HCT116 (cell line): ENCODE data around the gene FGGY. TPM values are rescaled to one million over a fixed set of nuclear protein-coding genes. Genes with fewer than 3 reads are reported as not detected.

Experiments
- ATAC-seq: fragments of 200-7000 bp; cut with Tn5 transposase; 2 replicates; pipeline ENCODE4 v1.9.1; 2020; ENCODE audit warnings: mild to moderate bottlenecking, moderate library complexity
- BruUV-seq: library from RNA; stranded (reverse); fragments of 400-500 nt; replicated peaks from 2 replicates; lab custom pipeline; 2021; lab: Mats Ljungman, UMichigan
- CTCF ChIA-PET: fragments of 300-600 bp; sonication (Branson Sonifier 250); formaldehyde crosslinking; loops from one replicate; lab custom pipeline; 2021; ENCODE audit warnings: antibody characterized with exemption; lab: Charles Lee
- POLR2A ChIA-PET: fragments of 300-600, 350-600 bp; sonication (Branson Sonifier 250); formaldehyde crosslinking; loops from one replicate; lab custom pipeline; 2021; ENCODE audit warnings: antibody characterized with exemption; lab: Charles Lee
- RAD21 ChIA-PET, 2 experiments: fragments of 300-600 bp; sonication (Branson Sonifier 250); formaldehyde crosslinking; loops; one replicate each; lab custom pipeline; 2023; ENCODE audit warnings: low total read pairs in 2 of 2; ENCODE audit not compliant: uncharacterized antibody in 2 of 2, unreplicated experiment in 2 of 2, low non-redundant PET in 1 of 2; lab: Charles Lee
- DNase-seq: peaks from one replicate; pipeline ENCODE4 v3.0.0-alpha.2; 2010; ENCODE audit warnings: low read depth, low spot score
- H2AFZ ChIP-seq: fragments of 200-600 bp; shearing (Covaris generic), sonication (generic); 2 replicates; pipeline ENCODE4 v1.6.1; 2017; ENCODE audit warnings: low read depth, mixed run types, mixed read lengths, antibody characterized with exemption, low read length; ENCODE audit not compliant: poor library complexity, severe bottlenecking
- H3K27ac ChIP-seq: 2 replicates; pipeline ENCODE4 v1.5.1; 2012; ENCODE audit warnings: low read depth, low read length
- H3K27me3 ChIP-seq: fragments of 200-600 bp; sonication (generic); 2 replicates; pipeline ENCODE4 v1.6.1; 2016; ENCODE audit warnings: mixed run types, low read length, mixed read lengths; ENCODE audit not compliant: insufficient read depth
- H3K36me3 ChIP-seq, 2 experiments: fragments of 200-500 bp in 1 of 2; fragments of 200-600 bp in 1 of 2; sonication (Bioruptor generic) in 1 of 2; sonication (generic) in 1 of 2; 2 replicates each; pipeline versions ENCODE4 v1.5.1 to v1.6.1; 2014 to 2016; ENCODE audit warnings: low read length in 2 of 2, inconsistent platforms in 1 of 2, mixed read lengths in 1 of 2, mixed run types in 1 of 2; ENCODE audit not compliant: insufficient read depth in 2 of 2, control insufficient read depth in 1 of 2
- H3K4me1 ChIP-seq, 2 experiments: fragments of 200-600 bp in 1 of 2; sonication (generic) in 1 of 2; 2 replicates each; pipeline versions ENCODE4 v1.5.1 to v1.6.1; 2012 to 2017; ENCODE audit warnings: low read length in 2 of 2, inconsistent platforms in 1 of 2, mild to moderate bottlenecking in 1 of 2, mixed read lengths in 1 of 2, mixed run types in 1 of 2, moderate library complexity in 1 of 2; ENCODE audit not compliant: insufficient read depth in 2 of 2, control insufficient read depth in 1 of 2
- H3K4me2 ChIP-seq: fragments of 200-600 bp; sonication (generic); 2 replicates; pipeline ENCODE4 v1.6.1; 2017; ENCODE audit warnings: mixed run types, low read length, mixed read lengths
- H3K4me3 ChIP-seq, 2 experiments: fragments of 200-600 bp in 1 of 2; sonication (generic) in 1 of 2; replicated peaks in 1 of 2; 2 replicates each; pipeline ENCODE4 v1.5.1; 2011 to 2016; ENCODE audit warnings: low read length in 2 of 2, control low read depth in 1 of 2, low read depth in 1 of 2, mild to moderate bottlenecking in 1 of 2, mixed read lengths in 1 of 2, mixed run types in 1 of 2
- H3K79me2 ChIP-seq: fragments of 200-600 bp; sonication (generic); 2 replicates; pipeline ENCODE4 v1.6.1; 2017; ENCODE audit warnings: mild to moderate bottlenecking, mixed run types, low read length, moderate library complexity, mixed read lengths; ENCODE audit not compliant: insufficient read depth
- H3K9ac ChIP-seq: fragments of 200-600 bp; sonication (generic); 2 replicates; pipeline ENCODE4 v1.6.1; 2016; ENCODE audit warnings: low read length, mixed read lengths
- H3K9me2 ChIP-seq: fragments of 200-600 bp; sonication (generic), shearing (Covaris generic); 2 replicates; pipeline ENCODE4 v1.6.1; 2017; ENCODE audit warnings: mixed run types, mild to moderate bottlenecking, moderate library complexity; ENCODE audit not compliant: insufficient read depth
- H3K9me3 ChIP-seq, 2 experiments: fragments of 200-500 bp in 1 of 2; fragments of 200-600 bp in 1 of 2; sonication (Bioruptor generic) in 1 of 2; sonication (generic) in 1 of 2; 2 replicates each; pipeline ENCODE4 v1.6.1; 2014 to 2017; ENCODE audit warnings: low read length in 2 of 2, mixed read lengths in 2 of 2, inconsistent platforms in 1 of 2, low read depth in 1 of 2, mild to moderate bottlenecking in 1 of 2, mixed run types in 1 of 2, moderate library complexity in 1 of 2; ENCODE audit not compliant: control insufficient read depth in 1 of 2, insufficient read depth in 1 of 2
- H4K20me1 ChIP-seq: fragments of 200-600 bp; sonication (generic), shearing (Covaris generic); 2 replicates; pipeline ENCODE4 v1.6.1; 2017; ENCODE audit warnings: mixed run types, mild to moderate bottlenecking, moderate library complexity; ENCODE audit not compliant: insufficient read depth
- MAX ChIP-seq: IDR thresholded peaks from 2 replicates; pipeline ENCODE4 v1.6.1; 2012
- YY1 ChIP-seq: IDR thresholded peaks from 2 replicates; pipeline ENCODE4 v1.6.1; 2011; ENCODE audit warnings: low read length, low read depth, moderate library complexity, mild to moderate bottlenecking; ENCODE audit not compliant: insufficient replicate concordance; ENCODE audit errors: extremely low read depth
- intact Hi-C: fragments of 100-400 bp; cut with micrococcal nuclease; formaldehyde crosslinking; loops from 2 replicates; pipeline ENCODE4 v1.10.0; 2022
- total RNA-seq: library from RNA; stranded (reverse); gene quantifications from one replicate; pipeline ENCODE4 v1.2.1, GENCODE V29; 2021; ENCODE audit not compliant: unreplicated experiment

FGGY gene
- total RNA-seq, 1 experiment from 2014 or later = 10.6 TPM

- Histone ChIP-seq H3K9ac (no peak overlapping the region), H3K4me2 (no peak overlapping the region), H3K9me2 (no peaks in the 10 kb centered on the region), H3K4me1 (peaks cover 3 to 16% of the 10 kb centered on the region in 2 experiments; a peak in 2 of 4 replicates), H3K79me2 (no peaks in the 10 kb centered on the region), H3K4me3 (no peak overlapping the region), H3K27me3 (no peaks in the 10 kb centered on the region), H2AFZ (no peak overlapping the region), H3K36me3 (no peaks in the 10 kb centered on the region), H4K20me1 (no peaks in the 10 kb centered on the region), H3K27ac (no peak overlapping the region), H3K9me3 (no peaks in the 10 kb centered on the region)
- no TSS peak for BruUV-seq
- no peak for TF ChIP-seq MAX
- DNase-seq (no peak), ATAC-seq (no peak)
- ChIA-PET POLR2A (no interaction called here), CTCF (no interaction called here), RAD21 (no interaction called here)
- intact Hi-C loops = no loop called here
These were observed 256.5 kb downstream of the FGGY start for GRCh38 chr1:59553371-59553770.

- Histone ChIP-seq H2AFZ (no peak overlapping the region), H4K20me1 (no peaks in the 10 kb centered on the region), H3K4me1 (peaks cover 3 to 16% of the 10 kb centered on the region in 2 experiments; a peak in 2 of 4 replicates), H3K9me3 (no peaks in the 10 kb centered on the region), H3K9me2 (no peaks in the 10 kb centered on the region), H3K79me2 (no peaks in the 10 kb centered on the region), H3K9ac (no peak overlapping the region), H3K36me3 (no peaks in the 10 kb centered on the region), H3K27ac (no peak overlapping the region), H3K4me3 (no peak overlapping the region), H3K4me2 (no peak overlapping the region), H3K27me3 (no peaks in the 10 kb centered on the region)
- intact Hi-C loops = no loop called here
- CTCF ChIA-PET = no interaction called here
- no peak for TF ChIP-seq YY1
- POLR2A ChIA-PET = no interaction called here
- no peak for ATAC-seq
- DNase-seq = no peak
- RAD21 ChIA-PET = interaction anchor here in 1 of 2 experiments (0.6 kb wide), 1 partner anchor 61 kb away, joined by 3 read pairs; no protein-coding TSS in a partner anchor
- no TSS peak for BruUV-seq
These were observed 257.2 kb downstream of the FGGY start for GRCh38 chr1:59554011-59554663.
